ENCODE results near the gene MAPK8.
"Not testable (repeated sequence)": the region's sequence is repeated elsewhere in the genome, so short reads cannot be mapped to it uniquely, and the experiment has no call there.

MAPK8 gene

GRCh38 chr10:48272682-48273081 lies 33.8 kb upstream of the MAPK8 start:
- Histone ChIP-seq H3K27ac (no peak overlapping the region), H3K36me3 (no peaks in the 10 kb centered on the region), H3K9me3 (no peaks in the 10 kb centered on the region), H3K4me1 (ENCODE audit: control insufficient read depth in 1 of 2, insufficient read depth in 1 of 2, low read depth in 1 of 2, low read length in 1 of 2) (no peaks in the 10 kb centered on the region), H3K27me3 (no peaks in the 10 kb centered on the region), H3K4me3 (ENCODE audit: low read depth in 1 of 2, low read length in 1 of 2) (no peak overlapping the region)
- no peak for TF ChIP-seq CTCF (IDR thresholded peaks at IDR 0.05)

GRCh38 chr10:48273741-48274140 lies 32.7 kb upstream of the MAPK8 start:
- H3K27ac ChIP-seq, result no peak overlapping the region
- no peak for TF ChIP-seq CTCF (IDR thresholded peaks at IDR 0.05)
- H3K4me3 ChIP-seq (ENCODE audit: low read depth in 1 of 2, low read length in 1 of 2), result no peak overlapping the region
- H3K9me3 ChIP-seq, result no peaks in the 10 kb centered on the region
- H3K4me1 ChIP-seq (ENCODE audit: control insufficient read depth in 1 of 2, insufficient read depth in 1 of 2, low read depth in 1 of 2, low read length in 1 of 2), result no peaks in the 10 kb centered on the region
- no peaks in the 10 kb centered on the region for H3K36me3 ChIP-seq
- H3K27me3 ChIP-seq, result no peaks in the 10 kb centered on the region

DNA sequence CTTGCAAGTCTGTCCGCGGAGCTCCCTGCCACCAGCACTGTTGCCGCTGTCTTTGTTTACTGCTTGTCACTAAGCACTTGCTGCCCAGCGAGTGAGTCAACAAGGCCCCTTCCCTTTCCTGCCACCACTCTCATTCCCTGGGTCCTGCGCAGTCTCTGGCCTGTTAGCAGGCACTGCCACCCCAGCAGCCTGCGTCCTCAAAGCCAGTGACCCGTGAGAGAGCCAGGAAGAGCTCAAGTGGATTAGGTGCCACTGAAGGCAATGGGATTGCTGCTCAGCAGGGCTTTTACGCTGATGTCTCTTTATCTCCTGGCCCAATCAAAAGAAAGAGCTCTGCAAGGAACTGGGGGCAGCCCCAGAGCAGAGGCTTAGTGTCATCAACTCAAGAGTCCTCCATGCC lies 31.8 kb upstream of the MAPK8 start, which contains the start of gene FRMPD2:
Gene FRMPD2 (minus strand): TSS at position 61 of the 400 bp plus-strand sequence. CDS start 129 bp downstream, outside the sequence.
- H3K27ac ChIP-seq, result no peak within 1 kb of the TSS
- no peak for TF ChIP-seq CTCF (IDR thresholded peaks at IDR 0.05)
- H3K4me3 ChIP-seq (ENCODE audit: low read depth in 1 of 2, low read length in 1 of 2), result no peak within 1 kb of the TSS
- H3K9me3 ChIP-seq, result no peaks in the 10 kb centered on the region
- H3K36me3 ChIP-seq, result no peaks in the 10 kb centered on the region
- H3K27me3 ChIP-seq, result no peaks in the 10 kb centered on the region
- no peaks in the 10 kb centered on the region for H3K4me1 ChIP-seq (ENCODE audit: control insufficient read depth in 1 of 2, insufficient read depth in 1 of 2, low read depth in 1 of 2, low read length in 1 of 2)

DNA sequence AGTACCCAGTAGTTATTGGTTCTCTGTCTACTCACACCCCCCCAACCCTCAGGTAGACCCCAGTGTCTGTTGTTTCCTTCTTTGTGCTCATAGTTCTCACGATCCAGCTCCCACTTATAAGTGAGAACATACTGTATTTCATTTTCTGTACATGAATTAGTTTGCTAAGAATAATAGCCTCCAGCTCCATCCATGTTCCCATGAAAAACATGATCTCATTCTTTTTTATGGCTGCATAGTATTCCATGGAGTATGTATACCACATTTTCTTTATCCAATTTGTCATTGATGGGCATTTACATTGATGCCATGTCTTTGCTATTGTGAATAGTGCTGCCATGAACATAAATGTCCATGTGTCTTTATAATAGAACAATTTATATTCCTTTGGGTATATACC lies 29.4 kb upstream of the MAPK8 start:
- Histone ChIP-seq H3K36me3 (no peaks in the 10 kb centered on the region), H3K4me3 (ENCODE audit: low read depth in 1 of 2, low read length in 1 of 2) (no peak overlapping the region), H3K9me3 (no peaks in the 10 kb centered on the region), H3K27me3 (no peaks in the 10 kb centered on the region), H3K27ac (no peak overlapping the region), H3K4me1 (ENCODE audit: control insufficient read depth in 1 of 2, insufficient read depth in 1 of 2, low read depth in 1 of 2, low read length in 1 of 2) (no peaks in the 10 kb centered on the region)
- no peak for TF ChIP-seq CTCF (IDR thresholded peaks at IDR 0.05)

- Histone ChIP-seq H3K27ac (no peak overlapping the region), H3K36me3 (no peaks in the 10 kb centered on the region), H3K9me3 (no peaks in the 10 kb centered on the region), H3K4me1 (ENCODE audit: control insufficient read depth in 1 of 2, insufficient read depth in 1 of 2, low read depth in 1 of 2, low read length in 1 of 2) (no peaks in the 10 kb centered on the region), H3K27me3 (no peaks in the 10 kb centered on the region), H3K4me3 (ENCODE audit: low read depth in 1 of 2, low read length in 1 of 2) (no peak overlapping the region)
- TF ChIP-seq CTCF (IDR thresholded peaks at IDR 0.05), result no peak
These were observed 27.3 kb upstream of the MAPK8 start for GRCh38 chr10:48279081-48279751.

GRCh38 chr10:48281697-48282096 lies 24.8 kb upstream of the MAPK8 start:
- not testable (repeated sequence) for H3K9me3 ChIP-seq; H3K27me3 ChIP-seq; H3K27ac ChIP-seq; H3K4me3 ChIP-seq (ENCODE audit: low read depth in 1 of 2, low read length in 1 of 2); H3K36me3 ChIP-seq; H3K4me1 ChIP-seq (ENCODE audit: control insufficient read depth in 1 of 2, insufficient read depth in 1 of 2, low read depth in 1 of 2, low read length in 1 of 2)
